NCI-H82 (cell line): Measurements from ENCODE around the gene CYSRT1.

Source experiments
- DNase-seq: peaks from one replicate; lab custom pipeline; 2025; lab: John Stamatoyannopoulos, UW

Gene CYSRT1

GRCh38 chr9:137212520-137212919, 12.5 kb upstream of the CYSRT1 start:
- DNase-seq = no peak

GRCh38 chr9:137213160-137214060, 11.6 kb upstream of the CYSRT1 start:
- DNase-seq = no peak

- no peak for DNase-seq
Observed at GRCh38 chr9:137214620-137215019, 10.4 kb upstream of the CYSRT1 start.

GRCh38 chr9:137215196-137215986, 9.6 kb upstream of the CYSRT1 start:
- no peak for DNase-seq

- no peak for DNase-seq
Observed at GRCh38 chr9:137216188-137216965, 8.6 kb upstream of the CYSRT1 start.

- DNase-seq = peak; percentile 77
Observed at GRCh38 chr9:137217276-137218211, 7.4 kb upstream of the CYSRT1 start.

GRCh38 chr9:137218212-137218753, 6.7 kb upstream of the CYSRT1 start:
- DNase-seq = no peak

GRCh38 chr9:137218754-137219271, 6.2 kb upstream of the CYSRT1 start:
- no peak for DNase-seq

GRCh38 chr9:137219757-137220316, 5.1 kb upstream of the CYSRT1 start:
- DNase-seq = no peak

- DNase-seq = no peak
Observed at GRCh38 chr9:137220317-137221094, 4.5 kb upstream of the CYSRT1 start.

- DNase-seq = no peak
Observed at GRCh38 chr9:137221095-137221505, 3.9 kb upstream of the CYSRT1 start.

- peak; percentile 23 for DNase-seq
Observed at GRCh38 chr9:137221506-137222111, 3.4 kb upstream of the CYSRT1 start.

- DNase-seq = peak; percentile 59
Observed at GRCh38 chr9:137222190-137223077, 2.5 kb upstream of the CYSRT1 start, which contains the start of gene RNF208. Gene RNF208 (minus strand): TSS chr9:137222240. CDS start chr9:137221212, 1,028 bp downstream.

- DNase-seq = peak; percentile 99
Observed at GRCh38 chr9:137223078-137223970, 1.6 kb upstream of the CYSRT1 start.

GRCh38 chr9:137225699-137226331, 841 bp downstream of the CYSRT1 start:
- DNase-seq = no peak

GRCh38 chr9:137226338-137227053, 1.5 kb downstream of the CYSRT1 start:
- no peak for DNase-seq
